Activated CD8-positive, alpha-beta memory T cell treated with anti-CD3 and anti-CD28 coated beads for 48 hours (primary cell): ENCODE results near the gene MAFB.

Experiments used
- DNase-seq, 3 experiments: peaks; one replicate each; pipeline ENCODE4 v3.0.0-alpha.2; 2020; ENCODE audit warnings: low read depth in 2 of 3, low spot score in 2 of 3

MAFB gene

GRCh38 chr20:40682104-40682981 is 6.7 kb downstream of the MAFB start:
- DNase-seq = no peak

- DNase-seq = no peak
These were observed 7.4 kb downstream of the MAFB start for GRCh38 chr20:40681684-40682083.

- DNase-seq = no peak
These were observed 7.9 kb downstream of the MAFB start for GRCh38 chr20:40681165-40681564.

GRCh38 chr20:40680161-40680959 is 8.7 kb downstream of the MAFB start:
- DNase-seq = no peak

- DNase-seq = no peak
These were observed 9.9 kb downstream of the MAFB start for GRCh38 chr20:40679184-40679583.

GRCh38 chr20:40678286-40678875 is 10.7 kb downstream of the MAFB start:
- DNase-seq = no peak

GRCh38 chr20:40677343-40677924 is 11.6 kb downstream of the MAFB start:
- no peak for DNase-seq

- no peak for DNase-seq
These were observed 12.4 kb downstream of the MAFB start for GRCh38 chr20:40676491-40677269.

GRCh38 chr20:40675599-40676221 is 13.3 kb downstream of the MAFB start:
- no peak for DNase-seq

- no peak for DNase-seq
These were observed 15.6 kb downstream of the MAFB start for GRCh38 chr20:40673442-40673841.

GRCh38 chr20:40672095-40672494 is 16.9 kb downstream of the MAFB start:
- DNase-seq = no peak

GRCh38 chr20:40670253-40670652 is 18.8 kb downstream of the MAFB start:
- DNase-seq = no peak

- no peak for DNase-seq
These were observed 19.3 kb downstream of the MAFB start for GRCh38 chr20:40669692-40670091.

- DNase-seq = no peak
These were observed 20.4 kb downstream of the MAFB start for GRCh38 chr20:40668449-40669228.

GRCh38 chr20:40667503-40667902 is 21.5 kb downstream of the MAFB start:
- no peak for DNase-seq

- no peak for DNase-seq
These were observed 22.7 kb downstream of the MAFB start for GRCh38 chr20:40666336-40666735.

GRCh38 chr20:40664891-40665290 is 24.1 kb downstream of the MAFB start:
- no peak for DNase-seq

- DNase-seq = no peak
These were observed 24.8 kb downstream of the MAFB start for GRCh38 chr20:40663991-40664880.
